H9 (cell line): ENCODE measurements around the gene CREB3L4. TPM values are rescaled to one million over a fixed set of nuclear protein-coding genes. Genes with fewer than 3 reads are reported as not detected.

Experiments used
- DNase-seq: peaks from one replicate; pipeline ENCODE4 v3.0.0-alpha.2; 2017
- H2AFZ ChIP-seq: one replicate; pipeline ENCODE4 v1.6.1; 2013; ENCODE audit warnings: mild to moderate bottlenecking, low read length, control low read depth, moderate library complexity
- H2AK5ac ChIP-seq: 2 replicates; pipeline ENCODE4 v1.6.1; 2013; ENCODE audit warnings: low read length, control low read depth, mixed read lengths; ENCODE audit not compliant: insufficient read length
- H2BK120ac ChIP-seq: one replicate; pipeline ENCODE4 v1.6.1; 2013; ENCODE audit warnings: low read depth, mild to moderate bottlenecking, low read length, control low read depth, inconsistent platforms; ENCODE audit not compliant: poor library complexity, severe bottlenecking
- H2BK12ac ChIP-seq: 2 replicates; pipeline ENCODE4 v1.6.1; 2013; ENCODE audit warnings: low read length, control low read depth, mixed read lengths, low read depth; ENCODE audit not compliant: insufficient read length
- H2BK15ac ChIP-seq: 2 replicates; pipeline ENCODE4 v1.6.1; 2013; ENCODE audit warnings: low read depth, low read length, control low read depth
- H2BK20ac ChIP-seq: one replicate; pipeline ENCODE4 v1.6.1; 2013; ENCODE audit warnings: low read depth, mild to moderate bottlenecking, low read length, control low read depth, inconsistent platforms; ENCODE audit not compliant: poor library complexity, severe bottlenecking
- H2BK5ac ChIP-seq: 2 replicates; pipeline ENCODE4 v1.6.1; 2013; ENCODE audit warnings: low read length, control low read depth, mixed read lengths; ENCODE audit not compliant: insufficient read length
- H3K14ac ChIP-seq: 2 replicates; pipeline ENCODE4 v1.6.1; 2013; ENCODE audit warnings: low read length, control low read depth; ENCODE audit not compliant: insufficient read depth
- H3K18ac ChIP-seq: 2 replicates; pipeline ENCODE4 v1.6.1; 2013; ENCODE audit warnings: low read depth, mild to moderate bottlenecking, mixed read lengths, low read length, control low read depth; ENCODE audit not compliant: insufficient read length
- H3K23ac ChIP-seq: 2 replicates; pipeline ENCODE4 v1.6.1; 2013; ENCODE audit warnings: low read length, control low read depth, mixed read lengths, low read depth; ENCODE audit not compliant: insufficient read length
- H3K23me2 ChIP-seq: 2 replicates; pipeline ENCODE4 v1.6.1; 2013; ENCODE audit warnings: low read depth, mild to moderate bottlenecking, mixed read lengths, low read length, control low read depth; ENCODE audit not compliant: insufficient read length, poor library complexity, severe bottlenecking
- H3K27ac ChIP-seq: 2 replicates; pipeline ENCODE4 v1.5.1; 2013; ENCODE audit warnings: low read length, control low read depth, mixed read lengths, low read depth; ENCODE audit not compliant: insufficient read length
- H3K27me3 ChIP-seq: 2 replicates; pipeline ENCODE4 v1.6.1; 2013; ENCODE audit warnings: low read length, control low read depth, inconsistent platforms; ENCODE audit not compliant: insufficient read depth
- H3K4ac ChIP-seq: 2 replicates; pipeline ENCODE4 v1.6.1; 2013; ENCODE audit warnings: low read depth, mild to moderate bottlenecking, control low read depth, inconsistent platforms, low read length, moderate library complexity
- H3K4me1 ChIP-seq: 2 replicates; pipeline ENCODE4 v1.6.1; 2013; ENCODE audit warnings: low read length, control low read depth, inconsistent platforms; ENCODE audit not compliant: insufficient read depth
- H3K4me2 ChIP-seq: 2 replicates; pipeline ENCODE4 v1.6.1; 2013; ENCODE audit warnings: low read length, control low read depth, mixed read lengths; ENCODE audit not compliant: insufficient read length, insufficient read depth
- H3K56ac ChIP-seq: 2 replicates; pipeline ENCODE4 v1.6.1; 2013; ENCODE audit warnings: low read depth, mild to moderate bottlenecking, mixed read lengths, low read length, control low read depth; ENCODE audit not compliant: insufficient read length
- H3K79me1 ChIP-seq: 2 replicates; pipeline ENCODE4 v1.6.1; 2013; ENCODE audit warnings: low read depth, mild to moderate bottlenecking, moderate library complexity, low read length, control low read depth, inconsistent platforms; ENCODE audit not compliant: insufficient read depth, poor library complexity, severe bottlenecking
- H3K79me2 ChIP-seq: 2 replicates; pipeline ENCODE4 v1.6.1; 2013; ENCODE audit warnings: low read length, control low read depth, inconsistent platforms; ENCODE audit not compliant: insufficient read depth
- H3K9ac ChIP-seq: 2 replicates; pipeline ENCODE4 v1.6.1; 2013; ENCODE audit warnings: low read length, control low read depth, mixed read lengths; ENCODE audit not compliant: insufficient read length; ENCODE audit errors: extremely low read depth
- H3K9me3 ChIP-seq: one replicate; pipeline ENCODE4 v1.6.1; 2013; ENCODE audit warnings: low read depth, low read length, inconsistent platforms; ENCODE audit not compliant: control insufficient read depth
- H3T11ph ChIP-seq: one replicate; pipeline ENCODE4 v1.6.1; 2013; ENCODE audit warnings: mild to moderate bottlenecking, low read length, control low read depth, inconsistent platforms
- H4K20me1 ChIP-seq: one replicate; pipeline ENCODE4 v1.6.1; 2013; ENCODE audit not compliant: control insufficient read depth, insufficient read length, insufficient read depth
- H4K5ac ChIP-seq: 2 replicates; pipeline ENCODE4 v1.6.1; 2013; ENCODE audit warnings: low read depth, mild to moderate bottlenecking, mixed read lengths, low read length, control low read depth; ENCODE audit not compliant: insufficient read length
- H4K8ac ChIP-seq: replicated peaks from 2 replicates; pipeline ENCODE4 v1.6.1; 2013; ENCODE audit warnings: low read length, control low read depth, mixed read lengths, low read depth; ENCODE audit not compliant: insufficient read length
- H4K91ac ChIP-seq: 2 replicates; pipeline ENCODE4 v1.6.1; 2013; ENCODE audit warnings: low read depth, mild to moderate bottlenecking, moderate library complexity, mixed read lengths, low read length, control low read depth; ENCODE audit not compliant: insufficient read length
- H3K27ac Mint-ChIP-seq, 3 experiments: 2 replicates in 2 of 3; 3 replicates in 1 of 3; pipeline ENCODE4 v1.8.0; 2020 to 2021; ENCODE audit warnings: mixed read lengths in 3 of 3, mild to moderate bottlenecking in 1 of 3, moderate library complexity in 1 of 3
- H3K27me3 Mint-ChIP-seq: 2 replicates; pipeline ENCODE4 v1.8.0; 2021; ENCODE audit warnings: low read depth, mild to moderate bottlenecking, moderate library complexity, mixed read lengths
- H3K36me3 Mint-ChIP-seq, 3 experiments: 2 replicates in 2 of 3; 3 replicates in 1 of 3; pipeline ENCODE4 v1.8.0; 2020 to 2021; ENCODE audit warnings: low read depth in 3 of 3, mixed read lengths in 3 of 3; ENCODE audit not compliant: insufficient read depth in 1 of 3
- H3K4me1 Mint-ChIP-seq, 2 experiments: 2 replicates each; pipeline ENCODE4 v1.8.0; 2020; ENCODE audit warnings: mixed read lengths in 2 of 2
- H3K4me3 Mint-ChIP-seq, 2 experiments: 2 replicates in 1 of 2; 3 replicates in 1 of 2; pipeline ENCODE4 v1.8.0; 2020 to 2021; ENCODE audit warnings: mild to moderate bottlenecking in 2 of 2, mixed read lengths in 2 of 2, moderate library complexity in 1 of 2
- H3K9me3 Mint-ChIP-seq, 2 experiments: 2 replicates in 1 of 2; 3 replicates in 1 of 2; pipeline ENCODE4 v1.8.0; 2020; ENCODE audit warnings: mild to moderate bottlenecking in 2 of 2, mixed read lengths in 2 of 2, moderate library complexity in 1 of 2
- WGBS: extraction: QIAGEN DNeasy Blood & Tissue Kit; methylation state at CpG from one replicate; pipeline ENCODE4 v1.1.7; 2013; ENCODE audit warnings: missing lambda C conversion rate, low lambda C conversion rate, mixed read lengths; ENCODE audit not compliant: insufficient read length; ENCODE audit errors: extremely low coverage; 5-methylcytosine and 5-hydroxymethylcytosine counted together
- total RNA-seq: library from RNA; stranded (reverse); gene quantifications from 2 replicates; pipeline ENCODE4 v1.2.1, GENCODE V29; 2021
- TF ChIP-seq, protein P1 (sequence below): fragments of 200-600 bp; sonication (generic); conservative IDR thresholded peaks from 3 replicates; pipeline ENCODE4 v1.8.0; 2021; ENCODE audit warnings: antibody characterized with exemption, mild to moderate bottlenecking

Gene CREB3L4
- total RNA-seq, 1 experiment from 2014 or later, result 27.6 TPM

DNA sequence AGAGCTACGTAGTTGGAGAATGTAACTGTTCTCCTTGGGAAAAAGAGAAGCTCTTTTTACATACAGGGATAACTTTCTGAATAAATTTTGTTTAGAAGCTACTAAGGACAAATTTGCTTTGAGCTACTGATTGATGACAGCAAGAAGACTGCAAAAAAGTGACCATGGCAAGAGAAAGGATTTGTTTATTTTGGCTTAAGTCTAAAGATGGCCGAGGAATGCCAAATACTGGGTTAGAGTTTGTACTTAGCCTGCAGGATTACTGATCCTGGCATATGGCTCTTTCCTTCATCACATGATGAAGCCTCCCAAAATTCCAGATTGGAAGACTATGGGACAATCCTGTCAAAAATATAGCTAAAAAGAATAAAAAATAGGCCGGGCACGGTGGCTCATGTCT is 51.6 kb downstream of the CREB3L4 start:
- Histone ChIP-seq H2AK5ac (no peak overlapping the region), H3K27me3 (no peaks in the 10 kb centered on the region), H3K27ac (no peak overlapping the region), H4K91ac (no peak overlapping the region), H3K4me2 (no peak overlapping the region), H3K23ac (no peak overlapping the region), H3K9me3 (no peaks in the 10 kb centered on the region), H4K5ac (no peak overlapping the region), H3K79me2 (no peaks in the 10 kb centered on the region), H3K56ac (no peak overlapping the region), H4K8ac (no peak overlapping the region), H3K9ac (no peak overlapping the region), H3K4ac (no peak overlapping the region), H3K79me1 (no peaks in the 10 kb centered on the region), H3K4me1 (no peaks in the 10 kb centered on the region), H4K20me1 (no peaks in the 10 kb centered on the region), H3K23me2 (no peaks in the 10 kb centered on the region), H3K14ac (no peak overlapping the region), H2BK12ac (no peak overlapping the region), H3T11ph (no peak overlapping the region), H2BK120ac (no peak overlapping the region), H2AFZ (no peak overlapping the region), H2BK15ac (no peak overlapping the region), H3K18ac (no peak overlapping the region), H2BK20ac (no peak overlapping the region), H2BK5ac (no peak overlapping the region)
- Mint-ChIP-seq H3K4me3 (no peak overlapping the region), H3K36me3 (no peaks in the 10 kb centered on the region), H3K27ac (no peak overlapping the region), H3K27me3 (no peaks in the 10 kb centered on the region), H3K4me1 (no peaks in the 10 kb centered on the region), H3K9me3 (no peaks in the 10 kb centered on the region)
- TF ChIP-seq, protein P1, sequence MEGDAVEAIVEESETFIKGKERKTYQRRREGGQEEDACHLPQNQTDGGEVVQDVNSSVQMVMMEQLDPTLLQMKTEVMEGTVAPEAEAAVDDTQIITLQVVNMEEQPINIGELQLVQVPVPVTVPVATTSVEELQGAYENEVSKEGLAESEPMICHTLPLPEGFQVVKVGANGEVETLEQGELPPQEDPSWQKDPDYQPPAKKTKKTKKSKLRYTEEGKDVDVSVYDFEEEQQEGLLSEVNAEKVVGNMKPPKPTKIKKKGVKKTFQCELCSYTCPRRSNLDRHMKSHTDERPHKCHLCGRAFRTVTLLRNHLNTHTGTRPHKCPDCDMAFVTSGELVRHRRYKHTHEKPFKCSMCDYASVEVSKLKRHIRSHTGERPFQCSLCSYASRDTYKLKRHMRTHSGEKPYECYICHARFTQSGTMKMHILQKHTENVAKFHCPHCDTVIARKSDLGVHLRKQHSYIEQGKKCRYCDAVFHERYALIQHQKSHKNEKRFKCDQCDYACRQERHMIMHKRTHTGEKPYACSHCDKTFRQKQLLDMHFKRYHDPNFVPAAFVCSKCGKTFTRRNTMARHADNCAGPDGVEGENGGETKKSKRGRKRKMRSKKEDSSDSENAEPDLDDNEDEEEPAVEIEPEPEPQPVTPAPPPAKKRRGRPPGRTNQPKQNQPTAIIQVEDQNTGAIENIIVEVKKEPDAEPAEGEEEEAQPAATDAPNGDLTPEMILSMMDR, result no peak
- no peak for DNase-seq
- WGBS, result no CpG with 5 or more reads among the region's 4 CpGs
